Measurements from ENCODE around the gene COQ8A. TPM values are rescaled to one million over a fixed set of nuclear protein-coding genes. Genes with fewer than 3 reads are reported as not detected.
A peak's percentile ranks its signal among the peaks of the same experiment; 100 is the strongest.
"Not testable (repeated sequence)": the region's sequence is repeated elsewhere in the genome, so short reads cannot be mapped to it uniquely, and the experiment has no call there.

The COQ8A gene
- total RNA-seq, 1 donor from 2014 or later = 7.3 TPM

DNA sequence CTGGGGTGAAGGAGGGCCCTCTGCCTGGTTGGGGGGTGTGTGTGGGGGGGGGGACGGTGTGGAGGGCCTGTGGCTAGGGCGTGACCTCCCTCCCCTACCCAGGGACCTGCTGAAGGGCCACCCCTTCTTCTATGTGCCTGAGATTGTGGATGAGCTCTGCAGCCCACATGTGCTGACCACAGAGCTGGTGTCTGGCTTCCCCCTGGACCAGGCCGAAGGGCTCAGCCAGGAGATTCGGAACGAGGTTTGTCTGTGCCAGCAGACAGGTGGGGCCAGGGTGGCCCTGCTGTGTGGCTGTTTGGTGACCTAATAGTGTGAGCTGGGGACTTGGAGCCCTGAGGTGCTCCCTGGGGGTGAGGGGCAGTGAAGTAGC, 43.9 kb downstream of the COQ8A start:
- DNase-seq (ENCODE audit: low read depth, low spot score) = no peak

DNA sequence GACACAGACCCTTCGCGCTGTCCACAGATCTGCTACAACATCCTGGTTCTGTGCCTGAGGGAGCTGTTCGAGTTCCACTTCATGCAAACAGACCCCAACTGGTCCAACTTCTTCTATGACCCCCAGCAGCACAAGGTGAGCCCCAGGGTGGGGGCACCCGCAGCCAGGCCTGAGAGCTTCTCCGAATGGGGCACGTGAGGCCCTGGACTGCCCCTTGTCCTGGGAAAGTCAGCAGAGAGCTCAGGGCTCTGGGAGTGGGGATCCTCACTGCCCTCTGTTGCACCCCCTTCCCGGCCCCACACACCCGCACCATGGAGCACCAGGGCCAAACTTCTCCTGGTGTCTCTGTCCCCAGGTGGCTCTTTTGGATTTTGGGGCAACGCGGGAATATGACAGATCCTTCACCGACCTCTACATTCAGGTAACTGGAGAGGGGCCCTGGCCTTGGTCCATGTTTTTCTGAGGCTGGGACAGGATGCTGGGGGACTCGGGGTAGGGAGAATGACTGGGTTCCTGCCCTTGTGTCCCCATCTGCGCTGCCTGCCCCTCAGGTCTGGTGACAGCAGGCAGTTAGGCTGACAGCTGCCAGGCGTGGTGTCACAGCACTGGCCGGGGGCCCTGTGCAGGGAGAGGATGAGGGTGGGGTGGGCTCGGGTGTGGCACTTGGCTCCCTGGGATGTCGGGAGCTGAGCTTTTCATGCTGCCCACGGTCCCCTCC, 44.6 kb downstream of the COQ8A start:
- no peak for DNase-seq (ENCODE audit: low read depth, low spot score)

DNA sequence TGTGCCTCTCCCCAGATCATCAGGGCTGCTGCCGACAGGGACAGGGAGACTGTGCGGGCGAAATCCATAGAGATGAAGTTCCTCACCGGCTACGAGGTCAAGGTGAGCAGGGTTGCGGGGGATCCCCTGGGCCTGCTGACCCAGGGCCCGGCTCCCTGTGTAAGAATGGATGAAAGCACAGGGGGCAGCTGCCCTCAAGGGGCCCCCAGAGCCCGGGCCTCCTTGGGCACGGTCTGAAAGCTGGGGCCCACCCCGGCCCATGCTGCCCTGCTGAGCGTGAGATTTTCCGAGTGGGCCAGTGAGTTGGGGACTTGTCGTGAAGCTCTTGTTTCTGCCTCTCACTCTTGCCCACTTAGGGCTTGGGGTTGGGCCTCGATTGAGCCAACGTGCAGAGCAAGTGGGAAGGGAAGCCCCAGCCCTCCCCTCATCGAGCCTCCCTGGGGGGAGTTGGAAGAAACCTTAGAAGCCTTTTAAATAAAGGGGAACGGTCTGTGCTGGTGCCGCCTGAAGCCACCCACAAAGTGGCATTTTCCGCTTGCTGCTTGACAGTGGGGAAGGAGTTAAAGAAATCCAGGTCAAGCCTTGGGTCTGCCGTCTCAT, 45.2 kb downstream of the COQ8A start:
- no peak for DNase-seq (ENCODE audit: low read depth, low spot score)

DNA sequence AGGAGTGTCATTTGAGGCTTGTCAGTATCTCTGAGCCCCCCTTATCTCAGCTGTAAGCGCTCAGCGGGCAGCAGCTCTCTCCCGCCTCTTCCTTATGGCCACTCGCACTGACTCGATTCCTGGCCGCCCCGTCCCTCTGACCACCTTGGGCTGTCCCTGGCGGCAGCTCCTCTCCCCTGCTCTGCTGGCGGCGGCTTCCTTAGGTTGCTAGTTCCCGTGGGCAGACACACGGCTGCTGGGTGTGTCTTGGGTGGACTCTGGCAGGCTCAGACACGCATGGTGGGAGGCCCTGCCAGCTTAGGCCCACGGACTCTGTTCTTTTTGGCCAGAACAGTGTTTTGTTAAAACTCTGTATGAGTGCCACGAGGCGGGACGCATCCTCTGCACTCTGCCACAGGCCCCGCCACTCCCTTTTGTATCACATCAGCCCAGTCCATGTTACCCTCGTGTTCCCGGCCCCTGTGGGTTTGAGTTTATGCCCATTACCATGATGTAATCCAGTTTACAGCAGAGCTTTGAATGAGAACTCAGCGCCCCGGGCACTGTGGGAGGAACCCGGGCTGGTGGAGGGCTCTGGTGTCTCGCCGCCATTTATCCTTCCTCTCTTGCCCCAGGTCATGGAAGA, 45.9 kb downstream of the COQ8A start:
- DNase-seq (ENCODE audit: low read depth, low spot score) = no peak

DNA sequence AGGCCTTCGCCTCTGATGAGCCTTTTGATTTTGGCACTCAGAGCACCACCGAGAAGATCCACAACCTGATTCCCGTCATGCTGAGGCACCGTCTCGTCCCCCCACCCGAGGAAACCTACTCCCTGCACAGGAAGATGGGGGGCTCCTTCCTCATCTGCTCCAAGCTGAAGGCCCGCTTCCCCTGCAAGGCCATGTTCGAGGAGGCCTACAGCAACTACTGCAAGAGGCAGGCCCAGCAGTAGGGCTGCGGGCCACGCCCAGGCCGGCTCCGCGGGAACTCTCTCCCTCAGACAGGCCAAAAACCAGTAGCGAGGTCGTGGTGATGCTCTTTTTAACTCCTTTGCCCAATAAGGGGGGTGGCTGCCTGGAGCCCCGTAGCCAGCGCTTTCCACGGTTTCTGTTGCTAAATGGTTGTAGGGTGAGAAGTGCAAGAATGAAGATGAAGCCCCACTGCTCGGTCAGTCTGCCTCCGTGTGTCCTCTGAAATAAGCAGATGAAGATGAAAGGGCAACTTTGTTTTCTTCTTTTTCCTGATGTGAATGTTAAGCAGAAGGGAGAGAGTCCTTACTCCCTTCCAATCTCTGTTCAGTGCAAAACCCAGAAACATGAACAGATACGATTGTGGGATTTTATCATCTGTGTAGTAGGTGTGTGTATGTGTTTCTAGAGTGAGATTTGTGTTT, 46.5 kb downstream of the COQ8A start:
- no peak for DNase-seq (ENCODE audit: low read depth, low spot score)

DNA sequence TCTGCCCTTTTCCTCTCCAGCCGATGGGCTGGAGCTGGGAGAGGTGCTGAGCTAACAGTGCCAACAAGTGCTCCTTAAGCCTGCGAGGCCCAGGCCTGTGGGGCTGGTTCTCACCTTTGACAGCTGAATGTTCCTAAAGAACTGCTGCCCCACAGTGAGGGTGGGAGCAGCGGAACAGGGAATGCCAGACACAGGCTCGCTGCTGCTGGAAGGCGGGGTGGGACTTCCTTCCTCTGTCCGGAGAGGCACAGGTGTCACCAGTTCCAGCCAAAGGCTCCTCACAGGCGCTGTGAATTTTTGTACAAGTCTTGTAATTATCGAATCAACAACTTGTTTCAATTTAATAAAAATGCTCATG, 47.1 kb downstream of the COQ8A start:
- no peak for DNase-seq (ENCODE audit: low read depth, low spot score)

DNA sequence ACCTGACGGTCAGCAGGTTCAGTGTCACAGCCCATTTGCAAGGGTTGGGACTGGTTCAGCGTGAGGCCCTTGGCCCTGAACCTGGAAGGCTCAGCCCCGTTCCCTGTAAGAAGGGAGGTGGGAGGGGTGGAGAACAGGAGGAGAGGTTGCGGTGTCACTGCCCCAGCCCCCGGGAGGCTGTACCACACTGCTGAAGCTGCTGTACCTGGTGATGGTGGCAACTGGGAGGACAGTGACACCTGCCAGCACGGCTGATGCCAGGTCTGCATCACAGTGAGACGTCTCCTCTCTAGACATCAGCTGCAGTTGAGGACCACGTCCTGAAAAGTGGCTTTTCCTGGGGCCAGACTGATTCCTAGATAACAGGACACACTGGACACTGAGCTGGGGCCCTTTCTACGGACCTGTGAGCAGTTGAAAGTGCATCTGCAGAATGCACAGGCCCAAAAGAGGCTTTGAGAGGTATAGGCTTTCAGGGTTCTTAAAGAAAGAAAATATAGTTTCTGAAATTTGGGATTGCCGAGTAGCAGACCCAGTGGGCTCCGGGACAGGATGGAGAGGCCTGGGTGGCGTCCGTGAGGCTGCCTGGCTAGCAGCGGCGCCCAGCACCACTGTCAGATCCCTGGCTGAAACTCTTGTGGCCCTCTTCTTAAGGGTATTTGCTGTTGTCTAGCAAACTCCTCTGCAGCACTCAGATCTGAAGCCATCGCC, 47.7 kb downstream of the COQ8A start:
- no peak for DNase-seq (ENCODE audit: low read depth, low spot score)

DNA sequence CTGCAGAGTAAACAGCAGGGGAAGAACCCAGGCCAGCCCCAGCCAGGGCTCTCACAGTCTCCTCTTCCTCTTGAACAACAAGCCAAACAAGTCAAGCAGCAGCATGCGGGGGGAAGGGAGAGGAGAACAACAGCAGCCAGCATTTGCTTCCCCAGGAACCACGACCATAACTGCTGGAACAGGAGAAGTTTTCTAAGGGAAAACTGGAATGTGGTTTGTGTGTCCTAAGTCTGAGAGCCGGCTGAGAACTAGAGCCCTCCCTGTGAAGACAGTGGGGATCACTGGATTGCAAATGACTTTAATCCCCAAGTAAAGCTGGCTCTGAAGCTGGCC, 48.2 kb downstream of the COQ8A start:
- no peak for DNase-seq (ENCODE audit: low read depth, low spot score)

DNA sequence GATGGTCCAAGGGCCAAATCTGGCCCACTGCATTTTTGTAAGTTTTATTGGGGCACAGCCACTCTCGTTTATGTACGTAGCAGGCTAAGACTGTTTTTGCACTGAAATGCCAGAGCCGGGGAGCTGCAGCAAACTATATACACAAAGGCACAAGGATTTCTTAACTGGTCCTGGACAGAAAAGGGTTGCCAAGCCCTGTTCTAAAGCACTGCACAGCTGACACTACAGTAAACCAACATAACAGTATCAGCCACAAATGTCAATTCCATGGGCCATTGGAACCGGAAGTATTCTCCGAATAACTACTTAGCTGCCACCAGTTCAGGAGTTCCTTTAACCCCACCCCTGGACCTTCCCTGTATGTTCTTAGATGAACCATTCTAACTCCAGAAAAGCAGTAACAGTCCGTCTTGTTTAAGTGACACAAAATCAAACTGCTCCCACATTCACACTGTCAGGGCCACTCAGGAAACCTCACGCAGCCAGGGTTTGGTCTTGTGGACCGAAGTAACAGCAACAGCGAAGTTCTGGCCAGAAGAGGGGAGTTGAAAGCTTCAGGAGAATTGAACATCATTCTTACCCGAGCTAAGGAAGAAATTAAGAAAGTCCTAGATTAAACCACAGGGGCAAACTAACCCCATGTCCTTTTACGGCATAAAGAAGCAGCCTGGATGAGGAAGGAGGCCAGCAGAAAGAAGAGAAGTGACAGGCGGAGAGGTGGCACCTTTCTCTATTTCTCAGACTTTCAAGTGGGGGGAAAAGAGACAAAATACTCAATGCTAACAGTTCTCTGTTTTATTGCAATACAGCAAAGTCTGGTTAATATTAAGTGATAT, 49.2 kb downstream of the COQ8A start:
- no peak for DNase-seq (ENCODE audit: low read depth, low spot score)

DNA sequence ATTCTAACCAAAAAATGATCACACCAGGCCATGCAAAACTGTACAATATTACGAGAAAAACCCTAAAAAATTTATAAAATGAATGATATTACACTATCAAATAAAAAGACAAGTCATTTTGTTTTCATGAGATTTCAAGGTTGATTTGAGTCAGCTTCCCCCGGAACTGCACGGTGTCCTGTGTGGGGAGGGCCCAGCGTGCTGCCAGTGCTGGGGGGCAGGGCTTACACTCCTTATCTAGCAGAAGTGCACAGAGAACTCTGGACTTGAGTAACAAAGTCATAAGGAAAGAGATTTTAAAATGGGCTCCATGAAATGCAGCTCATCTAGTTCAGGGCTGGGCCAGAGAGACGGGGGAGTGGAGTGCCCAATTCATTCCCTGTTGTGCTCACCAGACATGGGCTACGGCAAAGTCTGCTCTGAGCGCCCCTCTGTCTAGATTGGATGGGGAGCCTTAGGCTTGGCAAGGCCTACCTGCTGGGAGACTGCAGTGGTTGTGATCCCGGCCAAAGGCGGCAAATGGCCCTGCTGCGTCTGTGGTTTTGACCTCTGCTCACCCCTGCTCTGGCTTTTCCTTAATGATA, 50.1 kb downstream of the COQ8A start:
- peak; percentile 15 for DNase-seq (ENCODE audit: low read depth, low spot score)

DNA sequence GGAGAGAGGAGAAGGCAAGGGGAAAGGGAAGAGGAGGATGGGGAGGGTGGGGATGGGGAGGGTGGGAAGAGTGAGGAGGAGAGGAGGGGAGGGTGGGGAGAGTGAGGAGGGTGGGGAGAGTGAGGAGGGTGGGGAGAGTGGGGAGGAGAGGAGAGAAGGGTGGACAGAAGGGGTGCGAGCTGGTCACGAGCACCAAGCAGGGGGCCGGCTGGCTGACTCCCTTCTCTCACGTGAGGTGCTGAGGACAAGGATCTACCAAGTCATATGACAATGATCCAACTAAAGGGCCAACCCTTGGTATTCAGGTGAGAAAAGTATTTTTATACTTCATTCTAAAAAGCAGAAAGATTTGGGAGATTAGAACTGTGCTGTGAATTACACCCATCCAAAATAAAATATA, 51.8 kb downstream of the COQ8A start:
- no peak for DNase-seq (ENCODE audit: low read depth, low spot score)

DNA sequence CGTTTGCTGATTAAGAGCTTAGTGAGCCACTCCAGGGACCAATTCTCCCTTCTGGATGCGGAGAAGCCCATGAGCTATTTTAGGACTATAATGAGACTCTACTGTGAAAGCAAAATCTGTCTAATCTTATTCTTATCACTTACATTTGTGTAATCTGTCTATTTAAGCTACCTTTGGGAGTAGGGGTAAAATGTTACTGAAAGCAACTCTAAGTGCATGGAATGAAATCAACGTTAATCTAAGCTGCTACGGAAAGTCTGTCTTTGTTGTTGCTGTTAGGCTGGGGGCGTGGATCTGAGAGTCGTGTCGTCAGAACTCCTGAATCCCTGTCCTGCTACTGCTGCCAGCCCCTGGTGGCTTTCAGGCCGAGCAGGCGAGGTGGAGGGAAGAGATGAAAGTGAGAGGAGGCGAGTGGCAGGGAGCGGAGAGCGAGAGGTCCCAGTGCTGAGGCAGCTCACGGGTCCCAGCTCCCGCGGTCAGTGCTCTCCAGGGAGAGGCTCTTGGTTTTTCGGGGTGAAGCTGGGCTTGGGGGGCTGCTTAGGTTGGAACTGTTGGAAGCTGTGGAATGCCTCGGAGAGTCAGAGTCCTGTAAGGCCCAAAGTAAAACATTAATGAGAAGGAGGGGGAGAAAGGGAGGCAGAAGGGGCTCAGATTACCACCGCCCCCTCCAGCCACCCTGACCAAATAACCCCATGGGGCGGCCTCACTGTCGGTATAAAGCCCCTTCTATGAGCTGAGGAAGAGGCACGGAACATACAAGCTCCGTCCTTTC, 53.9 kb downstream of the COQ8A start:
- no peak for DNase-seq (ENCODE audit: low read depth, low spot score)

DNA sequence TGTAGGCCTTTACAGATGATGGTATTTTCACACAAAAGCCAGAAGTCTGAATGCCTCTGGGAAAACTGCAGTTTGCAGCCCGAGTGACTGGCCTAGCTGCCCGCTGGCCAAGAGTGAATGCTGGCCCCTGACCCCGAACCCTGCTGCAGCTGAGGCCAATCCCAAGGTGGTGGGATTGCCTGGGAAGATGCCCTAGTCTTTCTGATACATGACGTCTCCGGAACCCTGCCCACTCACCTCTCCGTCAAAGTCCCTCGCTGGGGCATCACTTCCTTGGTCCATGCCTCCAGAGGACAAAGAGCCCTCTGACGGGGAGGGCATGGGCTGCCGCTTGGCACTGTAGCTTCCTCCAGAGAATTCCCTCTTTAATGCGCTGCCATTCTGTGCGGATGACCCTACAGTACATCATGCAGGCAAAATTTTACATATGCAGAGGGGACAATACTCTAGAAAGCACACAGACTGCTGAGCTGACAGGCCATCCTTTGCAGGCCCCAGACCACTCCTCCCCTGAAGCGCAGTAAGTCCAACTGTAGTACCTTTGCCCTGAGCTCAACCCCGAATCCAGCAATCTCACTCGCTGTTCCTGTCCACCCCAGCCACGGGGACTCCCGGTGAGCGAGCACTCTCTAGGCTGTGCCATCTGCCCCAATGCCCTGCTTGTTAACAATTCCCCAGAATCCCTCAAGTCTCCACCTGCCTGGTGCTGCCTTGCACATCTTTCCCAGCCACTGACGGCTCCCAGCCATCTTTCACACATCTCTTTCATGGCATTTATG, 54.7 kb downstream of the COQ8A start:
- DNase-seq (ENCODE audit: low read depth, low spot score) = no peak

DNA sequence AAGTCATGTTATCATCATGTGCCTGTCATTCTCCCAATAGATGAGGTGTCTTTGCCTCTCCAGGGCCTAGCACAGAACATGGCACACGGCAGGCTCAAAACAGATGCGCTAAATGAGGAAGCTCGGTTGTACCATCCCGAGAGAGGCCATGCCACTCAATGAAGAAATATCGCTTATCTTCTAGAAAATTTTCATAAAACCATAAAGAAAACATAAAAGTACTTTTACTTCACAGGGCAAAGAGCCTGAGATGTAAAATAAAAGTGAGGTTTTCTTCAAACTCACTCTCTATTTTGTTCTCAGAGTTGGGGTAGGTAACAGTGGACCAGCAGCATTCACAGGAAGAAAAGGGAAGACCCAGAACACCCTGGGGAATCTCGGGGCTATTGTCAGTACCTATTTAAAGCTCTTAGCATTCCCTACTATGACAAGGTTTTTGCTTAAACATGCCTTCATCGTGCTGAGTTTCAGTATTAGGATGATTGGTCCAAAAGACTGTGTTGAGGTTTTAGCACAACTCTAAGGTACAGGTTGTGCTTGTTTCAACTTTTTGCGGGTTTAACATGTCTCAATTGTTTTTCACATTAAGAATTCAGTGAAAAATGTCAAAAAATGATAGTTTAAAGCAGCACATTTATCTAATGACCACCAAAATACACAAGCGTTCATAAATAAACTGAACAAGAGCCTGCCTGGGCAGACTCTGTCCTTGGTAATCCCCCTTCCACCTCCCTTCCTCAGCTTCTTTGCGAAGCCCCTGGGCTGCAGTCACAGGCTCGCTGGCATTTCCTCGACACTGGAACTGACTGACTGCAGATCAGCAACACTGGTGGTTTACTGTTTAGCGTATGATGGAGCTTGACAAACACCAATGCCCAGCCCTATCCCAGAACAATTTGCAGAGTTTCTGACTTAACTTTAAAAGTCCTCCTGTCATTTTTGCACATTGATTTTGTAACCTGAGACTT, 55.6 kb downstream of the COQ8A start:
- no peak for DNase-seq (ENCODE audit: low read depth, low spot score)

DNA sequence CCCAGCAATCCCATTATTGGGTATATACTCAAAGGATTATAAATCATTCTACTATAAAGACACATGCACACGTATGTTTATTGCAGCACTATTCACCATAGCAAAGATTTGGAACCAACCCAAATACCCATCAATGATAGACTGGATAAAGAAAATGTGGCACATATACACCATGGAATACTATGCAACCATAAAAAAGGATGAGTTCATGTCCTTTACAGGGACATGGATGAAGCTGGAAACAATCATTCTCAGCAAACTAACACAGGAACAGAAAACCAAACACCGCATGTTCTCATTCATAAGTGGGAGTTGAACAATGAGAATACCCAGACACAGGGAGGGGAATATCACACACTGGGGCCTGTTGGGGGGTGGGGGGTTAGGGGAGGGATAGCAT, 59.5 kb downstream of the COQ8A start:
- DNase-seq (ENCODE audit: low read depth, low spot score) = not testable (repeated sequence)

DNA sequence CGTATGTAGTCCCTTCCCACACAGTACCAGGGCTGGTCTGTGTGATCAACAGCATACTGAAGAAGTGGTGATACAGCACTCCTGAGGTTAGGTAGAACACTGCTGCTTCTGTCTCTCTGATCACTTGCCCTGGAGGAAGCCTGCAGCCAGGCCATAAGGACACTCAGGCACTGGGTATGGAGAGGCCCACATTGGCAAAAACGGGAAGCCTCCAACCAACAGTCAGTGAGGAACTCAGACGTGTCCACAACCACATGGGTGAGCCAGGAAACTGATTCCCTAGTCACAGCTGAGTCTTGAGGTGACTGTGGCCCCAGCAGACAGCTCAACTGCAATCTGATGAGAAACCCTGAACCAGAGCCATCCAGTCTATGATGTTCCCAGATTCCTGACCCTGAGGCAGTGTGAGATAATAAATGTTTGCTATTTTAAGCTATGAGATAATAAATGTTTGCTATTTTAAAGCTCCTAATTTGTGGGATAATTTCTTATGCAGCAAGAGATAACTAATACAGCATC, 62.5 kb downstream of the COQ8A start:
- no peak for DNase-seq (ENCODE audit: low read depth, low spot score)

DNA sequence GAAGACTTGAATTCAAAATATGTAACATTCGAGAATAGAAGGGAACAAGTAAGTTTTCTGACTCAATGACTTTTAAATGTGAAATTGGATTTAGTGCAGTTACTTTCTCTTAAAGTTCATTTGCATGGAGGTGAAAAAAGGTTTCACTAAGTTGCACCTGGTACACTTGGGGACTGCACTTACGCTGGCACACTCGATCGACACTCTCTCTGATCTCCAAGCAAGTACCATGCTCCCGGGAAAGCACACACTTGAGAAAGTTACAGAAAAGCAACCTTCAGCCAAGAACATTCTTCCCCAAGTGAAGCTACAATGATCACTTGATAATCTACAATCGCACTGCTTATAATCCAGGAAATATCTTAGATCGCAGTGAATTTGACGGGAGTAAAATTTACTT, 63.1 kb downstream of the COQ8A start:
- no peak for DNase-seq (ENCODE audit: low read depth, low spot score)

DNA sequence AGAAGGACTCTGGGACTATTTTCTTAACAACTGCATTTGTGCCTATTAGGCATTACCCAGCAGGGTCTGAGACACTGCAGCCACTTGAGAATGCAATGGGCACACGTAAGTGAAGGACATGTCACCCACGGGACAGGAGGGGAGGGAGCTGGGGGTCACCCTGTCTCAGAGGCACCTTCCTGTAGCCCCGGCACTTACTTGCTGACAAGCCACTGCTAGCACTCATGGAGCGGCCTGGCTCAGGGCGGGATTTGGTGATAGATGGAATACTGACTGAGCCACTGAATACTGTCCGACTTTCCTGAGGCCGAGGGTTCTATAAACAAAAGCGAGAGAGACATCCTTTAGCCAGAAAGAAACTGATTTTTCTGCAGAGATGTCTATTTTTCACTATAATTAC, 64.7 kb downstream of the COQ8A start:
- DNase-seq (ENCODE audit: low read depth, low spot score) = no peak

Data from pulmonary artery endothelial cell (primary cell).